Transverse colon (tissue), 4 donors: ENCODE data around the gene ATP4B.

ENCODE experiments used
- POLR2AphosphoS5 ChIP-seq, 3 donors: sonication (generic); formaldehyde crosslinking; IDR thresholded peaks; one replicate each; pipeline ENCODE4 v1.6.1; 2016; ENCODE audit warnings: antibody characterized with exemption in 3 of 3
- TF ChIP-seq, protein P1 (sequence below), 5 experiments: fragments of 200-600 bp in 3 of 5; fragments of 450-650 bp in 2 of 5; sonication (generic) in 3 of 5; IDR thresholded peaks; 1 replicate in 2 of 5; 2 replicates in 3 of 5; pipeline ENCODE4 v1.5.1; 2016 to 2017; ENCODE audit warnings: antibody characterized with exemption in 5 of 5, inconsistent platforms in 3 of 5, mild to moderate bottlenecking in 2 of 5, moderate library complexity in 1 of 5

- TF ChIP-seq, protein P1, sequence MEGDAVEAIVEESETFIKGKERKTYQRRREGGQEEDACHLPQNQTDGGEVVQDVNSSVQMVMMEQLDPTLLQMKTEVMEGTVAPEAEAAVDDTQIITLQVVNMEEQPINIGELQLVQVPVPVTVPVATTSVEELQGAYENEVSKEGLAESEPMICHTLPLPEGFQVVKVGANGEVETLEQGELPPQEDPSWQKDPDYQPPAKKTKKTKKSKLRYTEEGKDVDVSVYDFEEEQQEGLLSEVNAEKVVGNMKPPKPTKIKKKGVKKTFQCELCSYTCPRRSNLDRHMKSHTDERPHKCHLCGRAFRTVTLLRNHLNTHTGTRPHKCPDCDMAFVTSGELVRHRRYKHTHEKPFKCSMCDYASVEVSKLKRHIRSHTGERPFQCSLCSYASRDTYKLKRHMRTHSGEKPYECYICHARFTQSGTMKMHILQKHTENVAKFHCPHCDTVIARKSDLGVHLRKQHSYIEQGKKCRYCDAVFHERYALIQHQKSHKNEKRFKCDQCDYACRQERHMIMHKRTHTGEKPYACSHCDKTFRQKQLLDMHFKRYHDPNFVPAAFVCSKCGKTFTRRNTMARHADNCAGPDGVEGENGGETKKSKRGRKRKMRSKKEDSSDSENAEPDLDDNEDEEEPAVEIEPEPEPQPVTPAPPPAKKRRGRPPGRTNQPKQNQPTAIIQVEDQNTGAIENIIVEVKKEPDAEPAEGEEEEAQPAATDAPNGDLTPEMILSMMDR (IDR thresholded peaks at IDR 0.05) = no peak
- no peak for TF ChIP-seq POLR2AphosphoS5 (IDR thresholded peaks at IDR 0.05)
Observed at GRCh38 chr13:113635709-113636108, 22.3 kb downstream of the ATP4B start.
